NCI-H2029 treated with DMSO at 0.1 percent for 48 hours (cell line): Measurements from ENCODE around the gene MYH10.

ENCODE experiments used
- DNase-seq: peaks from one replicate; lab custom pipeline; 2025; lab: John Stamatoyannopoulos, UW

The MYH10 gene

DNA sequence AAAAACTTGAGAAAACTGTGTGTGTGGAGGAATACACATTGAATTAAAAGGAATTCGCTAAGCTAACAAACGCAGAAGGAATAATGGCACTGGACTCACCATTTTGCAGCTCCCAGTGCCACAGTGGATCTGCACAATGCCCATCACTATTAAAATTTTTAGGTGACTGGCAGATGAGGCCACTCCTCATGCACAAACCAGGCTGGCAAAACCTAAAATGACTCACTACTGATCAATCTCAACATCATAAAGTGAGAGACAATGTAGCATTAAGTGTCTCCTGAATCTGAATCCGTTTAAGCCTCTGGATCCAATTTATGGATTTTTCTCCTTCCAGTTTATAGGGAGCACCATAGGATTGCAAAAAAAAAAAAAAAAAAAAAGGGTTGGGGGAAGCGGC is 20.6 kb downstream of the MYH10 start:
- no peak for DNase-seq

DNA sequence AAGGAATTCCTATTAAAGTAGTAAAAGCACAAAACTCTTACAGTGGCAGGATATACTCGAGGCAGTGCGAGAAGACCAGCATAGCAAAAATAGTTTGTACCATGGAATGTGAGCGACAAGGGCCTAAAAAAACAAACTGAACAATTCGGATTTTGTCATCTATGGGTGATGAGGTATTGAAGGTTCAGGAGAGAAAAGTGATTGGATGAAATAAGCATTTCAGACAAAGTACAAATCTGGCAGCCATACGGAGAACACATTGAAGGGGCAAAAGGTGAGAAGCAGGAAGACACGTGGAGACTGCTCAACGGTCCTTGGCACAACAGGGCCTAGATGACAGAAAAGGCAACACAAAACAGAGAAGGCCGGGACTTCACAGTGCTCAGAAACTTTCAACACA is 22.5 kb downstream of the MYH10 start:
- DNase-seq = no peak

DNA sequence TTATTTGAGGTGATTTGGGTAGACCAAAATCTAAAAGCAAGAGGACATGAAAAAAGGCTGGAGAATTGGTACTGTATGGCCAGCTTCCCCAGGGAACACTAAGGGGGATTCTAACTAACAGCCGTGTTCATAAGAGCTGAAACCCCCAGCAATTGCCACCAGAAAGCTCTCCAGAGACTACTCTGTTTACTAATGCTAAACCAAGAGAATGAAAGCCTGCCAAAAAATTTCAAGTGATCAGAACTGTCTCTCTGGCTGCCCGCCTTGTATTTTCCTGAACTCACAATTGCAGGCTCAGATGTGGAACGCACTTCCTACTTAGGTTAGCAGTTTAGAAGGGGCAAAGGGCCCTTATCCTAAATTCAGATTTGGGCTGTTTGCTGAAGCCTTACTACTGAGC is 24.1 kb downstream of the MYH10 start:
- no peak for DNase-seq

DNA sequence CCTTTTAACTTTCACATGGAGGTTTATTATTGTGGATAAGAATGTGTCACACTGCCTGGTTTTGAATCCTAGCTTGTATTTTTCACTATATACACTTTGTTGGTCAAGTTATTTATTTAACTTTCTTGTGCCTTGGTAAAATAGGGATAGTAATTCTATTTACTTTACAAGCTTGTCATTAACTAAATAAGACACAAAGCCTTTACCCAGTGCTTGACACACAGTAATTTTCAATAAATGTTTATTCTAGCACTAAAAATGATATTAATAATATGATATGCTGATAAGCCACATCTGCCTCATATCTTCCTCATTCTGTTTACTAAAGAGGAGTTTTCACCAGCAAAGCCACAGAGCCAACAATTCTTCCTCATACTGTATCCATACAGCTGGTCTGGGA is 27.8 kb downstream of the MYH10 start:
- no peak for DNase-seq

DNA sequence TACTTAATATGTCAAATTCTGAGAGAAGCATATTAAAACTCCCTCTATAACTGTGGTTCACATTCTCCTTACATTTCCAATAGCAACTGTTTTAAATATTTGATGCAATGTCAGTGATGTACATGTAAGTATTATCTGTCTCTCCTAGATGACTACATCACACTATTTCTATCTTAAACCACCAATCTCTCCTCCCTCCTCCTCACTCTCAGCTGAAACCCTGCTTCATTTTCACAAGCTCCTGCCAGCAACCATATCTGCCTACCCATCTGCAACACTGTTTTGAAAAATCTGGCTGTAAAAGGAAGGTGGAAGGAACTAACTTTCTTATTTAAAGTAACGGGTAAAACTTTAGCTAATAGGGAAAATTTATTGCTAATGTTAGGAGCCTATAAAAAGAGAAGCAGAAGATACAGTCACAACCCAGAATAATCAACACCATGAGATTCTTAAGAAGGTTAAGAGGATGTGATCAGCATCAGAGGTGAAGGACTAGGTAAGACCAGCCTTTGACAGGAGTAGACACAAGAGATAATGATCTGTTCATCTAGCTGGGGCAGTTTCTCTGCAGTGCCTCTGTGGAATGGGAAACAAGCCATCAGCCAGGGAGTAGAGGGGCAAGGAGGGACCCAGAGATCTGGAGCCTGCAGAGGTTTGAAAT is 31.0 kb downstream of the MYH10 start:
- DNase-seq = no peak

- no peak for DNase-seq
Measured at GRCh38 chr17:8598913-8599312, 31.6 kb downstream of the MYH10 start.

- DNase-seq = no peak
Measured at GRCh38 chr17:8593830-8594229, 36.7 kb downstream of the MYH10 start.

DNA sequence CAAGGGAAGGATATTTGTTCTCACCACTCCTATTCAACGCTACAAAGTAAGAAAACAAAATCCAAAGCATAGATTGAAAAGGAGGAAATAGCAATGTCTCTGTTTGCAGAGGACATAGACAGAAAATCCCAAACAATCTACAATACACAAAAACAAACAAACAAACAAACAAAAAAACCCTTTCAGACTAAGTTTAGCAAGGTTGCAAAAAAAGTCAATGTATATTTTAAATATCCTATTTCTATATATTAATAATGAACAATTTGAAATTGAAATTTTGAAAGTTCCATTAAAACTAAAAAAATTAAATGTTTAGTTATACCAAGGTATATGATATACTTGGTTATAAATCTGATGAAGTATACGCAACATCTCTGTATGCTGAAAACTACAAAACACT is 37.2 kb downstream of the MYH10 start:
- DNase-seq = no peak

- DNase-seq = no peak
Measured at GRCh38 chr17:8588877-8589554, 41.5 kb downstream of the MYH10 start.

DNA sequence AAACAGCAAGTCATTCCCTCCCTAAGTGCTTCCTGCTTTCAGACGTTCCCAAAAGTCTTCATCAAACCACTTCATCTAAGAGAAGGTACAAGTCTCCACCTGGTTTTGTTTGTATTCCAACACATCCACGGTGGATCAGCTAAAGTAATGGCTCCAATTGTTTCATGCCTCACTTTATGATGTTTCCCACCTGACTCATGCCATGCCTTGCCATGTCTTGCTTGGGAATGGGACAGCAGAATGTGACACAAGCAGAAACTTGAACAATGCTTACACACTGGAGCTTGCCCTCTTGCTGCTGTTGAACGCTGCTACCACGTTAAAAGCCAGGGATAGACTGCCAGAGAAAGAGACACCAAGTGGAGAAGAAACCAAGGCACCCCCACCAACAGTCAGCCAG is 43.8 kb downstream of the MYH10 start:
- DNase-seq = no peak

DNA sequence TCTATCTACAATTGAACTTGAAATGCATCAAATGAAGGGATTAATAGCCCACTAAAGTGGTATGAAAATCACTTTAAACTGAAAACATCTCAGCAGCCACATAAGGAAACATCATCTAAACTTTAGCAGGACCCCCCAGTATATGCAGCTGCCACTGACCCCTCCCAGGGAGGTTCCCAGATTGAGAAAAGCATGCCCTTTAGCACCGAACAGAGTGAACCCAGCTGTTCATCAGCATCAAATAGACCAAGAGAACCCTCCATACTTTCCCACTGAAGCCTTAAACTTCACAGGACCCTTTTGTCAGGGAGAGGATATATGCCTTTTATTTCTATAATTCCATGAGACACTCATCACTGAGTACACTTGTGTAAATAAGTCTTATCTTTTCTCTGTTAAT is 44.6 kb downstream of the MYH10 start:
- no peak for DNase-seq

- no peak for DNase-seq
Measured at GRCh38 chr17:8583954-8584353, 46.6 kb downstream of the MYH10 start.

DNA sequence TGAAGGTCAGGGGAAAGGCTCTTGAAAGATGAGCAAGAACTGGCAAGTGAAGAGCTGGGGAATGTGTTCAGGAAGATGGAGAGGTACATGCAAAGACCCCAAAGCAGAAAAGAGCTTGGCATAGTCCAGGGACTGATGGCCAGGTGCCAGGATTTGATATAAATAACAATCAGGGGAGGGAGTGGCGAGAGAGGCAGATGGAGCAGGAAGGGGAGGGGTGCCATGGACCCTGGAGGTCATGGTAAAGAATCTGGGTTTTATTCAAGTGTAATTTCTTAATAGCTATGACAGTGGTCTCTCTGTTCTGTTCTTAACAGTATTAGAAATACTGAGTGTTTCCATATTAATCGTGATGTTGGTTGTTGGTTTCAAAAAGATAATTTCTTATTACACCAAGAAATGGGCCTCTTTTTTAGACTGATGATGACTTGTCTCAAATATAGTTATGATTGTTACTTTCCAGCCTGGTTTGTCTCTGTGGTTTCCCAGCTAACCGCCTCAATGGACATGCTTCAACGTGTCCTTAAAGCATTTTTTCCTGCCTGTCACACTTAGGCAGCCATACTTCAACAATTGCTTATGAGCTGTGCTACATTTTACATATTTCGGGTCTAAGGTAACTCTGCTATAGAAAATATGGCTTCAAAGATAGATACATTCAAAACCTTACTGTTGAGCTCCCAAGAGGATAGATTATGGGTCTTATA is 49.4 kb downstream of the MYH10 start:
- no peak for DNase-seq

GRCh38 chr17:8577868-8578267 is 52.7 kb downstream of the MYH10 start:
- no peak for DNase-seq

DNA sequence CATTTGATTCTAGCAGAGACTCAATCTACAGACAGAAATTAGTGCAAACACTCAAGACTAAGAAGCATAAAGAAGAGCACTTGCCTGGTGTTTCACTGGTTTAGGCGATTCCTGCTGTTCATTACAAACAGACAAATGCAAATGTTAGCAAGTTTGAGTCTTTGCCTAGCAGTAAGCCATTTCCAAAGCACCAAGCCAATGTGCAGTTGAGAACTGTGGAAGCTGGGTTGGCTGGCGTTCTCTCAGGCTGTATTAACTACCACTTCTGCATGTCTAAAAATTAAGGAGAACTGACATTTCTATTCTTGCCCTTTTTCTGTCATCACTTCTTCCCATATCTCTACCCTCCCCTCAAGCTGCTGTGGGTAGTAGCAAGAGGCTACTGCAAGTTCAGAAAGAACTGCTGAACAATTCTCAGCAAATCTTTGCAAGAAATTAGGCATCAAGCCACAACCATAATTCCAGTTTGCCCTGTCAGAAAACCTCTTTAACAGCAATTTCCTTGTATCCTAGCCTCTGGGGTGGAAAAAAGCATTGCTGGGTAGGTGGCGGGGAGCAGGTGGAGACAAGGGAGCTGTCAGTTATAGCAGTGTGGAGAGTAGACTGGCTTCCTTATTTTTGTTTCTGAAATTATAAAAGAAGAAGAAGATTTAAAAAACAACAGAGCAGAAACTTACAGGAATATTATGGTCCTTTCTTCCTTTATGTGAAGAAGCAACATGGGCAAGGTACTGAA is 53.8 kb downstream of the MYH10 start:
- no peak for DNase-seq

GRCh38 chr17:8574687-8575086 is 55.8 kb downstream of the MYH10 start:
- DNase-seq = no peak

DNA sequence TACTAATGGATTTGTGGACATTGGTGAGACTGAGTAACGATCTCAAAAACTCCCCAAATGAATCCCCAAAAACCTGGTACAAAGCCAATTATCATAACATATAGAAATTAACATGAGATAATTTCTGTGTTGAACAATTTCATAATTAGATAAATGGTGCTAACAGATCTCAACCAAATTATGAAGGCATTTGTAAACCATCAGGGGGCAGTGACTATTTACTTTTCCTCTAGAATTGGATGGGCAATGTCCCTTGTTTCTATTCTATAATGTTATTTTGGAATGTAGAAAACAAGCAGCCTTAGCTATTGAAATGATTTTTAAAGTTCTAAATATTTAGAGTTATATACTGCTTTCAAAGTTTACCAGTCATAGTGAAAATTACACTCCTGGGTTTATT is 57.8 kb downstream of the MYH10 start:
- DNase-seq = no peak

- no peak for DNase-seq
Measured at GRCh38 chr17:8563981-8564602, 66.4 kb downstream of the MYH10 start.

GRCh38 chr17:8563024-8563776 is 67.3 kb downstream of the MYH10 start:
- no peak for DNase-seq

DNA sequence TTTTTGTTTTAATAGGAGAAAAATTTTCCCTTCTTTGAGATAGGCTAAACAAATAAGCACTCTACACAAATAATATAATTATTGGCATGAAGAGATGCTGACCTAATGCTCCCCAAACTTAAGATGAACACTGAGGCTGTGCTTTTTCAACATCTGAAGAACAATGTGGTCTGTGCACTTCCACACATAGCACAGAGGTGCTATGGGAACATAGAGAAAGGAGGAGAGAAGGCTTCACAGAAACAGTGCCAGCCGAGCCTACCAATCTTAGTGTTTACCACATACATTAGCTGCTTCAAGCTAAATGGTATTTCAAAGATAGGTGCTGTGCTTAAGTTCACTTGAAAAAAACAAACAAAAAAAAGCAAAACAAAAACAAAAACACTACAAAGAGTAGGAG is 72.4 kb downstream of the MYH10 start:
- no peak for DNase-seq

DNA sequence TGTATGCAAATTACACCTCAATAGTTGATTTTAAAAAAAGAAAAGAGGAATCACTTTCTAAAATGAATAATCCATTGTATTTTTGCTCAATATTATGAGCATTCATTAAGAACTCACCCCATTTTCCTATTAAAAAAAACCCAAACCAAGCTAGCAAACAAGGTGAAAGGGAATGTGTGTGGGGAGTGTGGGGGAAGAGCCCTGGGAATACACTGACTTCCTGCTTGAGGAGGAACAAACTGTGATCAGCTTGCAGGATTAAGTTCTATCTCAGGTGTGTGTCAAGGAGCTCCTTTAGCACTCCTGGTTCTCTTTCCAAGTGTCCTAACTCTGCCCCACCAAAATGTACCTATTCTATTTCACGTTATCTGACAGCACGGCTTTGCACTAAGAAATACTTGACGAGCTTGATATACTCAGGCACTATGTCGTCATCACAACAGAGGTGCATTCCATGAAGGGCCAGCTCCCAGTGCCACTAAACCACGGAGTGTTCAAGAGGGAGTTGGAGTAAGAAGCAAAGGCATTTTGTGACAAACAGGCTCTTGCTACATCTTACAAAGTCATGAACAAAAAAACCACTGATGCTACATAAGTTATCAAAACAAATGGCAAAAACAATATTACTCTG is 73.2 kb downstream of the MYH10 start:
- DNase-seq = no peak
